NCI-H1694 (cell line): Measurements from ENCODE around the gene TAF11L2.
"Not testable (repeated sequence)": the region's sequence is repeated elsewhere in the genome, so short reads cannot be mapped to it uniquely, and the experiment has no call there.

Experiments used
- DNase-seq: peaks from one replicate; lab custom pipeline; 2025; lab: John Stamatoyannopoulos, UW

Gene TAF11L2

GRCh38 chr5:17497931-17498330 lies at the start of gene TAF11L2:
TSS of gene TAF11L2 (plus strand) at chr5:17498231.
- not testable (repeated sequence) for DNase-seq

GRCh38 chr5:17448877-17449276 lies 49.2 kb upstream of the TAF11L2 start:
- no peak for DNase-seq

GRCh38 chr5:17452936-17453335 lies 45.1 kb upstream of the TAF11L2 start:
- no peak for DNase-seq

GRCh38 chr5:17455942-17456341 lies 42.1 kb upstream of the TAF11L2 start:
- no peak for DNase-seq

- DNase-seq = no peak
Observed at GRCh38 chr5:17461793-17462192, 36.2 kb upstream of the TAF11L2 start.

- DNase-seq = no peak
Observed at GRCh38 chr5:17463653-17464052, 34.4 kb upstream of the TAF11L2 start.

- no peak for DNase-seq
Observed at GRCh38 chr5:17470064-17470463, 28.0 kb upstream of the TAF11L2 start.

GRCh38 chr5:17475064-17475463 lies 23.0 kb upstream of the TAF11L2 start:
- not testable (repeated sequence) for DNase-seq

GRCh38 chr5:17477043-17477442 lies 21.0 kb upstream of the TAF11L2 start:
- DNase-seq = no peak

GRCh38 chr5:17477573-17478265 lies 20.3 kb upstream of the TAF11L2 start:
- no peak for DNase-seq

GRCh38 chr5:17481378-17481777 lies 16.7 kb upstream of the TAF11L2 start:
- no peak for DNase-seq

GRCh38 chr5:17482790-17483189 lies 15.2 kb upstream of the TAF11L2 start:
- DNase-seq = no peak

- DNase-seq = not testable (repeated sequence)
Observed at GRCh38 chr5:17486464-17487173, 11.4 kb upstream of the TAF11L2 start.

GRCh38 chr5:17487174-17487512 lies 10.9 kb upstream of the TAF11L2 start:
- DNase-seq = no peak

GRCh38 chr5:17491257-17491656 lies 6.8 kb upstream of the TAF11L2 start:
- DNase-seq = not testable (repeated sequence)

GRCh38 chr5:17492770-17493169 lies 5.3 kb upstream of the TAF11L2 start:
- DNase-seq = no peak

GRCh38 chr5:17497446-17497845 lies 585 bp upstream of the TAF11L2 start:
- no peak for DNase-seq

- no peak for DNase-seq
Observed at GRCh38 chr5:17511775-17512325, 13.8 kb downstream of the TAF11L2 start.

- not testable (repeated sequence) for DNase-seq
Observed at GRCh38 chr5:17517526-17517925, 19.5 kb downstream of the TAF11L2 start.

- DNase-seq = not testable (repeated sequence)
Observed at GRCh38 chr5:17518067-17518466, 20.0 kb downstream of the TAF11L2 start, which contains the start of gene TAF11L3. TSS of gene TAF11L3 (plus strand) at chr5:17518367.

- DNase-seq = not testable (repeated sequence)
Observed at GRCh38 chr5:17519508-17519907, 21.5 kb downstream of the TAF11L2 start.

GRCh38 chr5:17521501-17521900 lies 23.5 kb downstream of the TAF11L2 start, which contains the start of gene TAF11L4:
TSS of gene TAF11L4 (plus strand) at chr5:17521801.
- DNase-seq = not testable (repeated sequence)

- DNase-seq = not testable (repeated sequence)
Observed at GRCh38 chr5:17524935-17525334, 26.9 kb downstream of the TAF11L2 start, which contains the start of gene TAF11L5. TSS of gene TAF11L5 (plus strand) at chr5:17525235.
